GM23338 (cell line): ENCODE data around the gene PID1. TPM values are rescaled to one million over a fixed set of nuclear protein-coding genes. Genes with fewer than 3 reads are reported as not detected.
A peak's percentile ranks its signal among the peaks of the same experiment; 100 is the strongest.

Source experiments
- ATAC-seq: fragments of 200-7000 bp; cut with Tn5 transposase; 3 replicates; pipeline ENCODE4 v1.9.1; 2020
- DNase-seq: peaks from one replicate; pipeline ENCODE4 v3.0.0-alpha.2; 2015; ENCODE audit warnings: low spot score
- H2AFZ ChIP-seq: fragments of 200-600 bp; sonication (generic); 2 replicates; pipeline ENCODE4 v1.8.0; 2016; ENCODE audit warnings: antibody characterized with exemption, mild to moderate bottlenecking, moderate library complexity
- H3F3A ChIP-seq: fragments of 200-600 bp; sonication (generic); replicated peaks from 2 replicates; pipeline ENCODE4 v1.8.0; 2017; ENCODE audit warnings: antibody characterized with exemption, mixed run types, low read depth
- H3K27ac ChIP-seq: fragments of 200-600 bp; sonication (generic); 2 replicates; pipeline ENCODE4 v1.6.1; 2016; ENCODE audit warnings: low read depth
- H3K27me3 ChIP-seq: fragments of 200-600 bp; sonication (generic); 2 replicates; pipeline ENCODE4 v1.8.0; 2016; ENCODE audit warnings: mild to moderate bottlenecking, mixed run types, moderate library complexity; ENCODE audit not compliant: insufficient read depth
- H3K36me3 ChIP-seq: fragments of 200-600 bp; sonication (generic); 2 replicates; pipeline ENCODE4 v1.8.0; 2016; ENCODE audit warnings: mild to moderate bottlenecking; ENCODE audit not compliant: insufficient read depth
- H3K4me1 ChIP-seq: fragments of 200-600 bp; sonication (generic); 2 replicates; pipeline ENCODE4 v1.8.0; 2016; ENCODE audit warnings: mild to moderate bottlenecking, moderate library complexity; ENCODE audit not compliant: insufficient read depth
- H3K4me2 ChIP-seq: fragments of 200-600 bp; sonication (generic); 2 replicates; pipeline ENCODE4 v1.7.1; 2017; ENCODE audit warnings: mixed run types
- H3K4me3 ChIP-seq: fragments of 200-600 bp; sonication (generic); 2 replicates; pipeline ENCODE4 v1.6.1; 2016; ENCODE audit warnings: mixed run types
- H3K79me2 ChIP-seq: fragments of 200-600 bp; sonication (generic); replicated peaks from 2 replicates; pipeline ENCODE4 v1.8.0; 2017; ENCODE audit warnings: mild to moderate bottlenecking; ENCODE audit not compliant: insufficient read depth
- H3K9me2 ChIP-seq: fragments of 200-600 bp; sonication (generic); 2 replicates; pipeline ENCODE4 v1.8.0; 2017; ENCODE audit not compliant: insufficient read depth
- H4K20me1 ChIP-seq: fragments of 200-600 bp; sonication (generic); replicated peaks from 2 replicates; pipeline ENCODE4 v1.8.0; 2017; ENCODE audit warnings: mild to moderate bottlenecking; ENCODE audit not compliant: insufficient read depth
- H3K27ac Mint-ChIP-seq: 2 replicates; pipeline ENCODE4 v1.8.0; 2020; ENCODE audit warnings: inconsistent platforms, mild to moderate bottlenecking, moderate library complexity, mixed read lengths
- H3K27me3 Mint-ChIP-seq: 3 replicates; pipeline ENCODE4 v1.8.0; 2022; ENCODE audit warnings: low read depth, mild to moderate bottlenecking, moderate library complexity, mixed read lengths, inconsistent platforms; ENCODE audit not compliant: insufficient read depth, poor library complexity
- H3K36me3 Mint-ChIP-seq: 3 replicates; pipeline ENCODE4 v1.8.0; 2021; ENCODE audit warnings: low read depth, mild to moderate bottlenecking, inconsistent platforms, moderate library complexity, mixed read lengths
- H3K4me1 Mint-ChIP-seq: 3 replicates; pipeline ENCODE4 v1.8.0; 2020; ENCODE audit warnings: mild to moderate bottlenecking, inconsistent platforms, mixed read lengths
- H3K4me3 Mint-ChIP-seq: 3 replicates; pipeline ENCODE4 v1.8.0; 2021; ENCODE audit warnings: moderate library complexity, mild to moderate bottlenecking, inconsistent platforms, mixed read lengths
- H3K9me3 Mint-ChIP-seq: 3 replicates; pipeline ENCODE4 v1.8.0; 2020; ENCODE audit warnings: moderate library complexity, mild to moderate bottlenecking, inconsistent platforms, mixed read lengths
- CREB1 ChIP-seq: fragments of 250-450 bp; sonication (Bioruptor Pico); IDR thresholded peaks from 2 replicates; pipeline ENCODE4 v1.5.0; 2020; ENCODE audit warnings: low read depth, mild to moderate bottlenecking, moderate library complexity
- EZH2 ChIP-seq: fragments of 200-600 bp; sonication (generic); IDR thresholded peaks from one replicate; pipeline ENCODE4 v1.8.0; 2017; ENCODE audit warnings: antibody characterized with exemption, mild to moderate bottlenecking, low read depth; ENCODE audit not compliant: unreplicated experiment
- EZH2phosphoT487 ChIP-seq: fragments of 200-600 bp; sonication (generic); IDR thresholded peaks from one replicate; pipeline ENCODE4 v1.8.1; 2018; ENCODE audit warnings: antibody characterized with exemption; ENCODE audit not compliant: unreplicated experiment
- JUNB ChIP-seq: IDR thresholded peaks from one replicate; pipeline ENCODE4 v1.6.1; 2016; ENCODE audit warnings: antibody characterized with exemption; ENCODE audit not compliant: unreplicated experiment
- POLR2AphosphoS5 ChIP-seq: IDR thresholded peaks from 2 replicates; pipeline ENCODE4 v1.6.1; 2016; ENCODE audit warnings: antibody characterized with exemption, low read depth
- STAT1 ChIP-seq: IDR thresholded peaks from one replicate; pipeline ENCODE4 v1.6.1; 2016; ENCODE audit warnings: antibody characterized with exemption; ENCODE audit not compliant: unreplicated experiment
- ZNF114 ChIP-seq: fragments of 250-450 bp; sonication (Bioruptor Pico); IDR thresholded peaks from 2 replicates; pipeline ENCODE4 v1.5.0; 2020; ENCODE audit warnings: mild to moderate bottlenecking, moderate library complexity
- ZNF331 ChIP-seq: fragments of 250-450 bp; sonication (Bioruptor Pico); IDR thresholded peaks from 2 replicates; pipeline ENCODE4 v1.5.0; 2020; ENCODE audit warnings: low read depth, mild to moderate bottlenecking, moderate library complexity
- polyA plus RNA-seq: library from polyadenylated mRNA; unstranded; fragments of >200 nt; fragmentation: Nextera tagmentation; extraction: Ambion mirVana; gene quantifications from 2 replicates; pipeline ENCODE4 v1.2.1, GENCODE V29; 2016
- total RNA-seq: library from RNA; depleted of rRNA; stranded (reverse); fragments of >200 nt; shearing (Covaris generic); gene quantifications from 2 replicates; pipeline ENCODE4 v1.2.3, GENCODE V29; 2014
- TF ChIP-seq, protein P1 (sequence below): IDR thresholded peaks from one replicate; pipeline ENCODE4 v1.6.1; 2018; ENCODE audit warnings: antibody characterized with exemption; ENCODE audit not compliant: unreplicated experiment
- TF ChIP-seq, protein P2 (sequence below): fragments of 250-450 bp; sonication (Bioruptor Pico); IDR thresholded peaks from 2 replicates; pipeline ENCODE4 v1.5.0; 2020; ENCODE audit warnings: mild to moderate bottlenecking, moderate library complexity
- TF ChIP-seq, protein P3 (sequence below), 2 experiments: fragments of 200-600 bp in 1 of 2; sonication (generic) in 1 of 2; conservative IDR thresholded peaks; 2 replicates each; pipeline versions ENCODE4 v1.5.1 to v1.6.1; 2016 to 2017; ENCODE audit warnings: antibody characterized with exemption in 2 of 2, low read depth in 2 of 2, mild to moderate bottlenecking in 2 of 2, moderate library complexity in 1 of 2
- TF ChIP-seq, protein P4 (sequence below): IDR thresholded peaks from 2 replicates; pipeline ENCODE4 v1.6.1; 2016; ENCODE audit warnings: antibody characterized with exemption

Gene PID1
- total and polyA plus RNA-seq, 2 experiments from 2014 or later, result 1.7 to 2.4 TPM

DNA sequence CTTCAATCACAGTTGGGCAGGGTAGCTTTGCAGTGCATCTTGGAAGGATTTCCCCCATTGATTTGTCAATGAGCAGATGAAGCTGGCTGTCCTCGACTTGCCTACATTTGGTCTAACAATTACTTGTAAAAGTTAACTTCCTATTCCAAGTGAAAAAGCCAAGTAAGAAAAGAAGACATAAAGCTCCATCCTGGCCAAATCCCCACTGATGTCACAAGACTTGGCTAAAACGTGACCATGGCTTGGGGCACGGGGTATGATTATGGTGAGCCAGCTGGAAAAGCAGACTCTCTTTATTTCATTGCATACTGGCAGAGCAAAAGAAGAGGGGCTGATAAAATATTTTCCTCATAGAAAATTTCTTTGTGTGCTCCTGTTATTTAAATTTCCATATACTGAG lies 25.4 kb upstream of the PID1 start:
- ATAC-seq (no peak), DNase-seq (no peak)
- Mint-ChIP-seq H3K27ac (no peak overlapping the region), H3K9me3 (no peaks in the 10 kb centered on the region; the same call in 2 of the 3 replicates), H3K4me1 (no peaks in the 10 kb centered on the region), H3K36me3 (no peaks in the 10 kb centered on the region), H3K27me3 (no peaks in the 10 kb centered on the region), H3K4me3 (no peak overlapping the region)
- Histone ChIP-seq H4K20me1 (no peaks in the 10 kb centered on the region), H3K4me2 (no peak overlapping the region), H3K9me2 (peaks cover 7% of the 10 kb centered on the region; the same call in 1 of the 2 replicates), H3F3A (no peaks in the 10 kb centered on the region), H3K79me2 (no peaks in the 10 kb centered on the region), H3K36me3 (no peaks in the 10 kb centered on the region), H3K27me3 (no peaks in the 10 kb centered on the region), H2AFZ (peak overlapping the region; percentile 38; the same call in 1 of the 2 replicates), H3K4me1 (no peaks in the 10 kb centered on the region), H3K27ac (no peak overlapping the region), H3K4me3 (no peak overlapping the region)
- no peak for TF ChIP-seq STAT1
- no peak for TF ChIP-seq EZH2
- TF ChIP-seq, protein P1, sequence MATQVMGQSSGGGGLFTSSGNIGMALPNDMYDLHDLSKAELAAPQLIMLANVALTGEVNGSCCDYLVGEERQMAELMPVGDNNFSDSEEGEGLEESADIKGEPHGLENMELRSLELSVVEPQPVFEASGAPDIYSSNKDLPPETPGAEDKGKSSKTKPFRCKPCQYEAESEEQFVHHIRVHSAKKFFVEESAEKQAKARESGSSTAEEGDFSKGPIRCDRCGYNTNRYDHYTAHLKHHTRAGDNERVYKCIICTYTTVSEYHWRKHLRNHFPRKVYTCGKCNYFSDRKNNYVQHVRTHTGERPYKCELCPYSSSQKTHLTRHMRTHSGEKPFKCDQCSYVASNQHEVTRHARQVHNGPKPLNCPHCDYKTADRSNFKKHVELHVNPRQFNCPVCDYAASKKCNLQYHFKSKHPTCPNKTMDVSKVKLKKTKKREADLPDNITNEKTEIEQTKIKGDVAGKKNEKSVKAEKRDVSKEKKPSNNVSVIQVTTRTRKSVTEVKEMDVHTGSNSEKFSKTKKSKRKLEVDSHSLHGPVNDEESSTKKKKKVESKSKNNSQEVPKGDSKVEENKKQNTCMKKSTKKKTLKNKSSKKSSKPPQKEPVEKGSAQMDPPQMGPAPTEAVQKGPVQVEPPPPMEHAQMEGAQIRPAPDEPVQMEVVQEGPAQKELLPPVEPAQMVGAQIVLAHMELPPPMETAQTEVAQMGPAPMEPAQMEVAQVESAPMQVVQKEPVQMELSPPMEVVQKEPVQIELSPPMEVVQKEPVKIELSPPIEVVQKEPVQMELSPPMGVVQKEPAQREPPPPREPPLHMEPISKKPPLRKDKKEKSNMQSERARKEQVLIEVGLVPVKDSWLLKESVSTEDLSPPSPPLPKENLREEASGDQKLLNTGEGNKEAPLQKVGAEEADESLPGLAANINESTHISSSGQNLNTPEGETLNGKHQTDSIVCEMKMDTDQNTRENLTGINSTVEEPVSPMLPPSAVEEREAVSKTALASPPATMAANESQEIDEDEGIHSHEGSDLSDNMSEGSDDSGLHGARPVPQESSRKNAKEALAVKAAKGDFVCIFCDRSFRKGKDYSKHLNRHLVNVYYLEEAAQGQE, result no peak
- TF ChIP-seq ZNF331 (CRISPR knock-in tag), result no peak
- no peak for TF ChIP-seq CREB1 (CRISPR knock-in tag)
- TF ChIP-seq, protein P2, sequence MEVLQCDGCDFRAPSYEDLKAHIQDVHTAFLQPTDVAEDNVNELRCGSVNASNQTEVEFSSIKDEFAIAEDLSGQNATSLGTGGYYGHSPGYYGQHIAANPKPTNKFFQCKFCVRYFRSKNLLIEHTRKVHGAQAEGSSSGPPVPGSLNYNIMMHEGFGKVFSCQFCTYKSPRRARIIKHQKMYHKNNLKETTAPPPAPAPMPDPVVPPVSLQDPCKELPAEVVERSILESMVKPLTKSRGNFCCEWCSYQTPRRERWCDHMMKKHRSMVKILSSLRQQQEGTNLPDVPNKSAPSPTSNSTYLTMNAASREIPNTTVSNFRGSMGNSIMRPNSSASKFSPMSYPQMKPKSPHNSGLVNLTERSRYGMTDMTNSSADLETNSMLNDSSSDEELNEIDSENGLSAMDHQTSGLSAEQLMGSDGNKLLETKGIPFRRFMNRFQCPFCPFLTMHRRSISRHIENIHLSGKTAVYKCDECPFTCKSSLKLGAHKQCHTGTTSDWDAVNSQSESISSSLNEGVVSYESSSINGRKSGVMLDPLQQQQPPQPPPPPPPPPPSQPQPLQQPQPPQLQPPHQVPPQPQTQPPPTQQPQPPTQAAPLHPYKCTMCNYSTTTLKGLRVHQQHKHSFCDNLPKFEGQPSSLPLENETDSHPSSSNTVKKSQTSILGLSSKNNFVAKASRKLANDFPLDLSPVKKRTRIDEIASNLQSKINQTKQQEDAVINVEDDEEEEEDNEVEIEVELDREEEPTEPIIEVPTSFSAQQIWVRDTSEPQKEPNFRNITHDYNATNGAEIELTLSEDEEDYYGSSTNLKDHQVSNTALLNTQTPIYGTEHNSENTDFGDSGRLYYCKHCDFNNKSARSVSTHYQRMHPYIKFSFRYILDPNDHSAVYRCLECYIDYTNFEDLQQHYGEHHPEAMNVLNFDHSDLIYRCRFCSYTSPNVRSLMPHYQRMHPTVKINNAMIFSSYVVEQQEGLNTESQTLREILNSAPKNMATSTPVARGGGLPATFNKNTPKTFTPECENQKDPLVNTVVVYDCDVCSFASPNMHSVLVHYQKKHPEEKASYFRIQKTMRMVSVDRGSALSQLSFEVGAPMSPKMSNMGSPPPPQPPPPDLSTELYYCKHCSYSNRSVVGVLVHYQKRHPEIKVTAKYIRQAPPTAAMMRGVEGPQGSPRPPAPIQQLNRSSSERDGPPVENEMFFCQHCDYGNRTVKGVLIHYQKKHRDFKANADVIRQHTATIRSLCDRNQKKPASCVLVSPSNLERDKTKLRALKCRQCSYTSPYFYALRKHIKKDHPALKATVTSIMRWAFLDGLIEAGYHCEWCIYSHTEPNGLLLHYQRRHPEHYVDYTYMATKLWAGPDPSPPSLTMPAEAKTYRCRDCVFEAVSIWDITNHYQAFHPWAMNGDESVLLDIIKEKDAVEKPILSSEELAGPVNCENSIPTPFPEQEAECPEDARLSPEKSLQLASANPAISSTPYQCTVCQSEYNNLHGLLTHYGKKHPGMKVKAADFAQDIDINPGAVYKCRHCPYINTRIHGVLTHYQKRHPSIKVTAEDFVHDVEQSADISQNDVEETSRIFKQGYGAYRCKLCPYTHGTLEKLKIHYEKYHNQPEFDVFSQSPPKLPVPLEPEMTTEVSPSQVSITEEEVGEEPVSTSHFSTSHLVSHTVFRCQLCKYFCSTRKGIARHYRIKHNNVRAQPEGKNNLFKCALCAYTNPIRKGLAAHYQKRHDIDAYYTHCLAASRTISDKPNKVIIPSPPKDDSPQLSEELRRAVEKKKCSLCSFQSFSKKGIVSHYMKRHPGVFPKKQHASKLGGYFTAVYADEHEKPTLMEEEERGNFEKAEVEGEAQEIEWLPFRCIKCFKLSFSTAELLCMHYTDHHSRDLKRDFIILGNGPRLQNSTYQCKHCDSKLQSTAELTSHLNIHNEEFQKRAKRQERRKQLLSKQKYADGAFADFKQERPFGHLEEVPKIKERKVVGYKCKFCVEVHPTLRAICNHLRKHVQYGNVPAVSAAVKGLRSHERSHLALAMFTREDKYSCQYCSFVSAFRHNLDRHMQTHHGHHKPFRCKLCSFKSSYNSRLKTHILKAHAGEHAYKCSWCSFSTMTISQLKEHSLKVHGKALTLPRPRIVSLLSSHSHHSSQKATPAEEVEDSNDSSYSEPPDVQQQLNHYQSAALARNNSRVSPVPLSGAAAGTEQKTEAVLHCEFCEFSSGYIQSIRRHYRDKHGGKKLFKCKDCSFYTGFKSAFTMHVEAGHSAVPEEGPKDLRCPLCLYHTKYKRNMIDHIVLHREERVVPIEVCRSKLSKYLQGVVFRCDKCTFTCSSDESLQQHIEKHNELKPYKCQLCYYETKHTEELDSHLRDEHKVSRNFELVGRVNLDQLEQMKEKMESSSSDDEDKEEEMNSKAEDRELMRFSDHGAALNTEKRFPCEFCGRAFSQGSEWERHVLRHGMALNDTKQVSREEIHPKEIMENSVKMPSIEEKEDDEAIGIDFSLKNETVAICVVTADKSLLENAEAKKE (CRISPR knock-in tag), result no peak
- TF ChIP-seq JUNB, result no peak
- no peak for TF ChIP-seq ZNF114 (CRISPR knock-in tag)
- TF ChIP-seq, protein P3, sequence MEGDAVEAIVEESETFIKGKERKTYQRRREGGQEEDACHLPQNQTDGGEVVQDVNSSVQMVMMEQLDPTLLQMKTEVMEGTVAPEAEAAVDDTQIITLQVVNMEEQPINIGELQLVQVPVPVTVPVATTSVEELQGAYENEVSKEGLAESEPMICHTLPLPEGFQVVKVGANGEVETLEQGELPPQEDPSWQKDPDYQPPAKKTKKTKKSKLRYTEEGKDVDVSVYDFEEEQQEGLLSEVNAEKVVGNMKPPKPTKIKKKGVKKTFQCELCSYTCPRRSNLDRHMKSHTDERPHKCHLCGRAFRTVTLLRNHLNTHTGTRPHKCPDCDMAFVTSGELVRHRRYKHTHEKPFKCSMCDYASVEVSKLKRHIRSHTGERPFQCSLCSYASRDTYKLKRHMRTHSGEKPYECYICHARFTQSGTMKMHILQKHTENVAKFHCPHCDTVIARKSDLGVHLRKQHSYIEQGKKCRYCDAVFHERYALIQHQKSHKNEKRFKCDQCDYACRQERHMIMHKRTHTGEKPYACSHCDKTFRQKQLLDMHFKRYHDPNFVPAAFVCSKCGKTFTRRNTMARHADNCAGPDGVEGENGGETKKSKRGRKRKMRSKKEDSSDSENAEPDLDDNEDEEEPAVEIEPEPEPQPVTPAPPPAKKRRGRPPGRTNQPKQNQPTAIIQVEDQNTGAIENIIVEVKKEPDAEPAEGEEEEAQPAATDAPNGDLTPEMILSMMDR (conservative IDR thresholded peaks at IDR 0.05; ENCODE audit: low read depth in 2 of 2), result no peak
- TF ChIP-seq, protein P4, sequence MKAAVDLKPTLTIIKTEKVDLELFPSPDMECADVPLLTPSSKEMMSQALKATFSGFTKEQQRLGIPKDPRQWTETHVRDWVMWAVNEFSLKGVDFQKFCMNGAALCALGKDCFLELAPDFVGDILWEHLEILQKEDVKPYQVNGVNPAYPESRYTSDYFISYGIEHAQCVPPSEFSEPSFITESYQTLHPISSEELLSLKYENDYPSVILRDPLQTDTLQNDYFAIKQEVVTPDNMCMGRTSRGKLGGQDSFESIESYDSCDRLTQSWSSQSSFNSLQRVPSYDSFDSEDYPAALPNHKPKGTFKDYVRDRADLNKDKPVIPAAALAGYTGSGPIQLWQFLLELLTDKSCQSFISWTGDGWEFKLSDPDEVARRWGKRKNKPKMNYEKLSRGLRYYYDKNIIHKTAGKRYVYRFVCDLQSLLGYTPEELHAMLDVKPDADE, result no peak
- TF ChIP-seq EZH2phosphoT487, result no peak
- TF ChIP-seq POLR2AphosphoS5, result no peak
